ENCODE results near the gene BAHCC1.
"Not testable (repeated sequence)": the region's sequence is repeated elsewhere in the genome, so short reads cannot be mapped to it uniquely, and the experiment has no call there.

- not testable (repeated sequence) for TF ChIP-seq RCOR1 (IDR thresholded peaks at IDR 0.05; ENCODE audit: insufficient replicate concordance, low read length); CTCF (conservative IDR thresholded peaks at IDR 0.05; ENCODE audit: low read depth, low read length); POLR2A (IDR thresholded peaks at IDR 0.05; ENCODE audit: low read depth, low read length); MXI1 (IDR thresholded peaks at IDR 0.05; ENCODE audit: borderline replicate concordance, low read depth, low read length); MAZ (IDR thresholded peaks at IDR 0.05; ENCODE audit: borderline replicate concordance, low read depth, low read length); USF2 (IDR thresholded peaks at IDR 0.05; ENCODE audit: low read depth, low read length); ELK1 (IDR thresholded peaks at IDR 0.05; ENCODE audit: borderline replicate concordance, low read depth, low read length); RAD21 (IDR thresholded peaks at IDR 0.05; ENCODE audit: low read length); MAFK (IDR thresholded peaks at IDR 0.05; ENCODE audit: low read depth, low read length)
Observed at GRCh38 chr17:81425716-81426392, 30.6 kb downstream of the BAHCC1 start.
